Non-pigmented ciliary epithelial cell (primary cell): ENCODE measurements around the gene RPTOR.
"Not testable (repeated sequence)": the region's sequence is repeated elsewhere in the genome, so short reads cannot be mapped to it uniquely, and the experiment has no call there.

Source experiments
- DNase-seq: peaks from one replicate; pipeline ENCODE4 v3.0.0-alpha.2; 2010; ENCODE audit warnings: low read depth

RPTOR gene

GRCh38 chr17:80516171-80516932 lies 28.3 kb upstream of the RPTOR start:
- DNase-seq = no peak

- no peak for DNase-seq
Measured at GRCh38 chr17:80517641-80518040, 27.0 kb upstream of the RPTOR start.

GRCh38 chr17:80518392-80518791 lies 26.2 kb upstream of the RPTOR start:
- no peak for DNase-seq

GRCh38 chr17:80519091-80519781 lies 25.4 kb upstream of the RPTOR start:
- DNase-seq = no peak

- no peak for DNase-seq
Measured at GRCh38 chr17:80520810-80521455, 23.7 kb upstream of the RPTOR start.

GRCh38 chr17:80523054-80523744 lies 21.4 kb upstream of the RPTOR start:
- no peak for DNase-seq

GRCh38 chr17:80523956-80524712 lies 20.5 kb upstream of the RPTOR start:
- no peak for DNase-seq

- no peak for DNase-seq
Measured at GRCh38 chr17:80526116-80526910, 18.3 kb upstream of the RPTOR start.

- DNase-seq = no peak
Measured at GRCh38 chr17:80527016-80527645, 17.5 kb upstream of the RPTOR start.

GRCh38 chr17:80528536-80528935 lies 16.1 kb upstream of the RPTOR start:
- no peak for DNase-seq

GRCh38 chr17:80529104-80529903 lies 15.3 kb upstream of the RPTOR start:
- DNase-seq = no peak

GRCh38 chr17:80529904-80530292 lies 14.7 kb upstream of the RPTOR start:
- DNase-seq = no peak

GRCh38 chr17:80531400-80531799 lies 13.2 kb upstream of the RPTOR start:
- DNase-seq = no peak

- DNase-seq = not testable (repeated sequence)
Measured at GRCh38 chr17:80537386-80537785, 7.3 kb upstream of the RPTOR start.

- no peak for DNase-seq
Measured at GRCh38 chr17:80538484-80538883, 6.2 kb upstream of the RPTOR start.

- DNase-seq = no peak
Measured at GRCh38 chr17:80539022-80539641, 5.5 kb upstream of the RPTOR start.

GRCh38 chr17:80545499-80545826 lies 825 bp downstream of the RPTOR start:
- DNase-seq = no peak

- no peak for DNase-seq
Measured at GRCh38 chr17:80546267-80546666, 1.6 kb downstream of the RPTOR start.

- no peak for DNase-seq
Measured at GRCh38 chr17:80552523-80552922, 7.9 kb downstream of the RPTOR start.
